ENCODE measurements around the gene RTL9. TPM values are rescaled to one million over a fixed set of nuclear protein-coding genes. Genes with fewer than 3 reads are reported as not detected.

Gene RTL9
- total and polyA plus RNA-seq, 2 experiments from 2014 or later: 0.31 TPM; not detected in 1

DNA sequence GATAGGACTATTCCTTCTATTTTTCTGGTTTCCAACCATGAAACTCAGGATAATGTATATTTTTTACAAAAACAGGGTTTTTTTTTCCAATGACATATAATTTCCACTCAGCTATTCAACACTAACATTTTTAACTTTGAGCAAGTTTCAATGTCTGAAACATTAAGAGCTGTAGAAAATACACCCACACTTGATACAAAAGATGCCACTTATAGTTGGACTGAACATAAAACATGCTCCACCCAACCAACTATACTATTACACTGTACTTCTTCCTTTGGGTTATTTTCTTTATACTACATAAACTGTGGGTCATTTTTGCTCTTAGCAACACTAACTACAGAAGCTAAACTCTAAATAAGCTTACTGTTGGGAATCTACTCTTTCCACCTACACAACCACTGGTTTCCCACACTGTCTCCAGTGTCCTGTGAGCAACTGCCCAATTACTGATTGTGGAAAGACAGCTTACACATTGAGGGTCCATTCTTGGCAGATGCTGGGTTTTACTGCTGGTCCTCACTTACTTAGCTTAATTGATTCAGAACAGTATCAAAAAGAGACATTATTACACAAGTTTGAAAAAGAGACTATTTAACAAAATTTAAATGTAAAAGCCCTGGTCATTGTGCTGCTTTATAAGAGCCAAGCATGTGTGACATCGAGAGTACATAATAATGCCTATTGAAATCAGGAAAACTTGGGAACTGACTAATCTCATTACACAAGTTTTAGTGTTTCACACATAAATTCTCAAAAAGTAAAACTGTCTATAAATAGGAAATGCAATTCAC lies 47.0 kb upstream of the RTL9 start (continued):
- no peak for TF ChIP-seq ETS1 (IDR thresholded peaks at IDR 0.05)
- no peak for TF ChIP-seq POLR2AphosphoS5 (IDR thresholded peaks at IDR 0.05; ENCODE audit: low read depth)

GRCh38 chrX:110315551-110315950 lies 43.1 kb upstream of the RTL9 start:
- Histone ChIP-seq H3K27ac (ENCODE audit: low read depth) (no peak overlapping the region), H3K79me2 (replicated peaks; ENCODE audit: insufficient read depth) (peaks cover 68% of the 10 kb centered on the region), H3K4me2 (peak overlapping the region; percentile 79), H3K36me3 (ENCODE audit: insufficient read depth) (no peaks in the 10 kb centered on the region), H3F3A (replicated peaks; ENCODE audit: low read depth) (no peaks in the 10 kb centered on the region), H4K20me1 (replicated peaks; ENCODE audit: insufficient read depth) (peaks cover 8% of the 10 kb centered on the region), H3K27me3 (ENCODE audit: insufficient read depth) (no peaks in the 10 kb centered on the region), H3K4me1 (ENCODE audit: insufficient read depth) (peaks cover 56% of the 10 kb centered on the region), H3K9me2 (ENCODE audit: insufficient read depth) (no peaks in the 10 kb centered on the region), H3K4me3 (peak overlapping the region; percentile 76), H2AFZ (no peak overlapping the region)
- no peaks in the 10 kb centered on the region for H3K27me3 Mint-ChIP-seq (ENCODE audit: insufficient read depth, low read depth, poor library complexity)
- no peaks in the 10 kb centered on the region for H3K9me3 Mint-ChIP-seq
- H3K36me3 Mint-ChIP-seq (ENCODE audit: low read depth): no peaks in the 10 kb centered on the region; the same call in 2 of the 3 replicates
- H3K4me1 Mint-ChIP-seq: peaks cover 63% of the 10 kb centered on the region
- peak overlapping the region; percentile 93 for H3K4me3 Mint-ChIP-seq
- DNase-seq (ENCODE audit: low spot score) (no peak), ATAC-seq (no peak)
- H3K27ac Mint-ChIP-seq: no peak overlapping the region
- TF ChIP-seq CREB1 (CRISPR knock-in tag; IDR thresholded peaks at IDR 0.05; ENCODE audit: low read depth): no peak
- TF ChIP-seq EZH2 (IDR thresholded peaks at IDR 0.05; ENCODE audit: low read depth, unreplicated experiment): no peak
- TF ChIP-seq NANOG (IDR thresholded peaks at IDR 0.05; ENCODE audit: borderline replicate concordance): no peak
- TF ChIP-seq EZH2phosphoT487 (IDR thresholded peaks at IDR 0.05; ENCODE audit: unreplicated experiment): no peak
- TF ChIP-seq ZNF331 (CRISPR knock-in tag; IDR thresholded peaks at IDR 0.05; ENCODE audit: low read depth): no peak
- TF ChIP-seq ETS1 (IDR thresholded peaks at IDR 0.05): no peak
- TF ChIP-seq ZNF114 (CRISPR knock-in tag; IDR thresholded peaks at IDR 0.05): no peak
- no peak for TF ChIP-seq POLR2AphosphoS5 (IDR thresholded peaks at IDR 0.05; ENCODE audit: low read depth)
- no peak for TF ChIP-seq ZNF462 (CRISPR knock-in tag; IDR thresholded peaks at IDR 0.05)
- no peak for TF ChIP-seq STAT1 (IDR thresholded peaks at IDR 0.05; ENCODE audit: unreplicated experiment)
- TF ChIP-seq CTCF (conservative IDR thresholded peaks at IDR 0.05; ENCODE audit: low read depth in 2 of 2): no peak
- TF ChIP-seq JUNB (IDR thresholded peaks at IDR 0.05; ENCODE audit: unreplicated experiment): no peak
